Measurements from ENCODE around the gene BAHCC1. TPM values are rescaled to one million over a fixed set of nuclear protein-coding genes. Genes with fewer than 3 reads are reported as not detected.

Gene BAHCC1
- total RNA-seq, 1 experiment from 2014 or later = 4.3 TPM

- DNase-seq (ENCODE audit: low read depth) = no peak
Measured at GRCh38 chr17:81492202-81492601, 96.9 kb downstream of the BAHCC1 start.

GRCh38 chr17:81492706-81493105 is 97.4 kb downstream of the BAHCC1 start:
- DNase-seq (ENCODE audit: low read depth) = no peak

GRCh38 chr17:81493198-81494038 is 98.2 kb downstream of the BAHCC1 start:
- DNase-seq (ENCODE audit: low read depth) = no peak

- peak; percentile 42 for DNase-seq (ENCODE audit: low read depth)
Measured at GRCh38 chr17:81494626-81495377, 99.5 kb downstream of the BAHCC1 start.

GRCh38 chr17:81498953-81499600 is 103.8 kb downstream of the BAHCC1 start:
- DNase-seq (ENCODE audit: low read depth) = no peak

GRCh38 chr17:81499601-81499970 is 104.3 kb downstream of the BAHCC1 start:
- no peak for DNase-seq (ENCODE audit: low read depth)

GRCh38 chr17:81500047-81500446 is 104.8 kb downstream of the BAHCC1 start:
- DNase-seq (ENCODE audit: low read depth) = no peak

GRCh38 chr17:81502471-81503017 is 107.3 kb downstream of the BAHCC1 start:
- no peak for DNase-seq (ENCODE audit: low read depth)

GRCh38 chr17:81503619-81504018 is 108.4 kb downstream of the BAHCC1 start:
- no peak for DNase-seq (ENCODE audit: low read depth)

- DNase-seq (ENCODE audit: low read depth) = peak; percentile 83
Measured at GRCh38 chr17:81508639-81509206, 113.5 kb downstream of the BAHCC1 start.

- peak; percentile 70 for DNase-seq (ENCODE audit: low read depth)
Measured at GRCh38 chr17:81509207-81509971, 114.1 kb downstream of the BAHCC1 start.

GRCh38 chr17:81509972-81510784 is 114.9 kb downstream of the BAHCC1 start:
- DNase-seq (ENCODE audit: low read depth) = peak; percentile 39

- DNase-seq (ENCODE audit: low read depth) = peak; percentile 36
Measured at GRCh38 chr17:81510785-81511553, 115.7 kb downstream of the BAHCC1 start.

- DNase-seq (ENCODE audit: low read depth) = no peak
Measured at GRCh38 chr17:81511554-81511803, 116.2 kb downstream of the BAHCC1 start.

GRCh38 chr17:81511804-81512561 is 116.7 kb downstream of the BAHCC1 start:
- no peak for DNase-seq (ENCODE audit: low read depth)

- peak; percentile 89 for DNase-seq (ENCODE audit: low read depth)
Measured at GRCh38 chr17:81512562-81513371, 117.5 kb downstream of the BAHCC1 start, which contains the start of gene ACTG1. Gene ACTG1, minus strand, starts transcription at chr17:81512799. Its CDS starts 445 bp downstream, at chr17:81512354.

- DNase-seq (ENCODE audit: low read depth) = peak; percentile 58
Measured at GRCh38 chr17:81513372-81513752, 118.1 kb downstream of the BAHCC1 start.
